Activated naive CD4-positive, alpha-beta T cell treated with anti-CD3 and anti-CD28 coated beads, Interleukin-2, amount 50 U/mL, for 16 hours (primary cell): ENCODE results near the gene KLHL24.
"Not testable (repeated sequence)": the region's sequence is repeated elsewhere in the genome, so short reads cannot be mapped to it uniquely, and the experiment has no call there.

Experiments used
- DNase-seq: peaks from one replicate; pipeline ENCODE4 v3.0.0-alpha.2; 2020

Gene KLHL24

GRCh38 chr3:183636221-183637105 lies 1.0 kb downstream of the KLHL24 start:
- peak; percentile 95 for DNase-seq

GRCh38 chr3:183637106-183637486 lies 1.7 kb downstream of the KLHL24 start:
- DNase-seq: no peak

GRCh38 chr3:183637633-183638032 lies 2.2 kb downstream of the KLHL24 start:
- DNase-seq: not testable (repeated sequence)

- no peak for DNase-seq
Observed at GRCh38 chr3:183638101-183638852, 2.9 kb downstream of the KLHL24 start.

- DNase-seq: not testable (repeated sequence)
Observed at GRCh38 chr3:183640635-183641034, 5.2 kb downstream of the KLHL24 start.

GRCh38 chr3:183641882-183642281 lies 6.5 kb downstream of the KLHL24 start:
- DNase-seq: no peak

- DNase-seq: no peak
Observed at GRCh38 chr3:183644244-183644643, 8.8 kb downstream of the KLHL24 start.

- DNase-seq: no peak
Observed at GRCh38 chr3:183645254-183645653, 9.8 kb downstream of the KLHL24 start.

- no peak for DNase-seq
Observed at GRCh38 chr3:183650554-183650953, 15.1 kb downstream of the KLHL24 start.

GRCh38 chr3:183653209-183654064 lies 18.0 kb downstream of the KLHL24 start:
- DNase-seq: no peak

GRCh38 chr3:183654727-183655126 lies 19.3 kb downstream of the KLHL24 start:
- no peak for DNase-seq

- no peak for DNase-seq
Observed at GRCh38 chr3:183662099-183662498, 26.7 kb downstream of the KLHL24 start.

- DNase-seq: no peak
Observed at GRCh38 chr3:183664913-183665381, 29.5 kb downstream of the KLHL24 start.

- DNase-seq: no peak
Observed at GRCh38 chr3:183680061-183680460, 44.6 kb downstream of the KLHL24 start.

GRCh38 chr3:183687705-183688104 lies 52.3 kb downstream of the KLHL24 start:
- DNase-seq: no peak

- DNase-seq: no peak
Observed at GRCh38 chr3:183688874-183689273, 53.5 kb downstream of the KLHL24 start.

- DNase-seq: not testable (repeated sequence)
Observed at GRCh38 chr3:183689621-183690020, 54.2 kb downstream of the KLHL24 start.

- no peak for DNase-seq
Observed at GRCh38 chr3:183690402-183690995, 55.1 kb downstream of the KLHL24 start.

GRCh38 chr3:183692436-183692835 lies 57.0 kb downstream of the KLHL24 start:
- no peak for DNase-seq

GRCh38 chr3:183695569-183696364 lies 60.3 kb downstream of the KLHL24 start:
- no peak for DNase-seq

GRCh38 chr3:183697123-183697609 lies 61.7 kb downstream of the KLHL24 start:
- DNase-seq: no peak
